Measurements from ENCODE around the gene GULP1.
A peak's percentile ranks its signal among the peaks of the same experiment; 100 is the strongest.

The GULP1 gene

GRCh38 chr2:188291617-188292347 lies at the start of gene GULP1:
Gene GULP1 (plus strand): TSS chr2:188291874. CDS start chr2:188477703, 185,829 bp downstream.
- Histone ChIP-seq H3K4me1 (peaks cover 0 to 38% (median 13%) of the 10 kb centered on the region in 4 donors), H3K4me3 (peak within 1 kb of the TSS; percentile 74 to 83), H3K27me3 (no peaks in the 10 kb centered on the region), H3K9me3 (no peaks in the 10 kb centered on the region), H3K27ac (peak within 1 kb of the TSS; percentile 95 to 97), H3K36me3 (no peaks in the 10 kb centered on the region)
- intact Hi-C loops (cut with DNase I; ENCODE audit: low total_unique reads): loop anchor here (5.0 to 10.0 kb wide), 2 partner anchors 213 to 686 kb away; no protein-coding TSS in a partner anchor
- peak; percentile 71 to 87 for DNase-seq
- peak; percentile 55 to 64 for TF ChIP-seq CTCF (IDR thresholded peaks at IDR 0.05)

GRCh38 chr2:188243381-188243780 lies 48.3 kb upstream of the GULP1 start:
- no peaks in the 10 kb centered on the region for H3K27me3 ChIP-seq
- no peaks in the 10 kb centered on the region for H3K4me1 ChIP-seq
- intact Hi-C loops (cut with DNase I; ENCODE audit: low total_unique reads): no loop called here
- peaks cover 0 to 4% (median 0%) of the 10 kb centered on the region in 3 donors for H3K9me3 ChIP-seq
- no peak for TF ChIP-seq CTCF (IDR thresholded peaks at IDR 0.05)
- DNase-seq: no peak
- no peak overlapping the region for H3K27ac ChIP-seq
- no peak overlapping the region for H3K4me3 ChIP-seq
- no peaks in the 10 kb centered on the region for H3K36me3 ChIP-seq

GRCh38 chr2:188244383-188244782 lies 47.3 kb upstream of the GULP1 start:
- H3K9me3 ChIP-seq: no peaks in the 10 kb centered on the region
- intact Hi-C loops (cut with DNase I; ENCODE audit: low total_unique reads): no loop called here
- no peaks in the 10 kb centered on the region for H3K4me1 ChIP-seq
- H3K4me3 ChIP-seq: no peak overlapping the region
- DNase-seq: no peak
- no peak overlapping the region for H3K27ac ChIP-seq
- H3K36me3 ChIP-seq: no peaks in the 10 kb centered on the region
- TF ChIP-seq CTCF (IDR thresholded peaks at IDR 0.05): no peak
- H3K27me3 ChIP-seq: no peaks in the 10 kb centered on the region

- DNase-seq: no peak
- Histone ChIP-seq H3K27ac (no peak overlapping the region), H3K9me3 (no peaks in the 10 kb centered on the region), H3K4me1 (no peaks in the 10 kb centered on the region), H3K27me3 (no peaks in the 10 kb centered on the region), H3K36me3 (no peaks in the 10 kb centered on the region), H3K4me3 (no peak overlapping the region)
- intact Hi-C loops (cut with DNase I; ENCODE audit: low total_unique reads): no loop called here
- TF ChIP-seq CTCF (IDR thresholded peaks at IDR 0.05): no peak
Measured at GRCh38 chr2:188245230-188245629, 46.4 kb upstream of the GULP1 start.

GRCh38 chr2:188248513-188248912 lies 43.2 kb upstream of the GULP1 start:
- peaks cover 0 to 6% (median 0%) of the 10 kb centered on the region in 3 donors for H3K9me3 ChIP-seq
- no peaks in the 10 kb centered on the region for H3K36me3 ChIP-seq
- H3K27me3 ChIP-seq: no peaks in the 10 kb centered on the region
- no peak for DNase-seq
- intact Hi-C loops (cut with DNase I; ENCODE audit: low total_unique reads): no loop called here
- no peak overlapping the region for H3K4me3 ChIP-seq
- H3K27ac ChIP-seq: no peak overlapping the region
- no peak for TF ChIP-seq CTCF (IDR thresholded peaks at IDR 0.05)
- no peaks in the 10 kb centered on the region for H3K4me1 ChIP-seq

Measured in tibial artery (tissue), 4 donors.